CD14-positive monocyte (primary cell): ENCODE measurements around the gene PRMT2. TPM values are rescaled to one million over a fixed set of nuclear protein-coding genes. Genes with fewer than 3 reads are reported as not detected.

Experiments used
- DNase-seq, 3 donors: peaks; one replicate each; pipeline ENCODE4 v3.0.0-alpha.2; 2011 to 2022
- H2AFZ ChIP-seq: 2 replicates; pipeline ENCODE4 v1.6.0; 2012; ENCODE audit warnings: mild to moderate bottlenecking, low read depth, low read length, inconsistent platforms; ENCODE audit not compliant: insufficient read depth, poor library complexity, severe bottlenecking
- H3K27ac ChIP-seq, 2 donors: 1 replicate in 1 of 2; 2 replicates in 1 of 2; pipeline ENCODE4 v1.5.1; 2012 to 2013; ENCODE audit warnings: low read length in 2 of 2, control low read depth in 1 of 2, inconsistent platforms in 1 of 2, low read depth in 1 of 2, mild to moderate bottlenecking in 1 of 2
- H3K27me3 ChIP-seq, 2 donors: one replicate each; pipeline versions ENCODE4 v1.6.0 to v1.6.1; 2011 to 2013; ENCODE audit warnings: low read length in 2 of 2; ENCODE audit not compliant: control insufficient read depth in 2 of 2, insufficient read depth in 2 of 2
- H3K36me3 ChIP-seq, 2 donors: replicated peaks in 1 of 2; 1 replicate in 1 of 2; 2 replicates in 1 of 2; pipeline versions ENCODE4 v1.5.1 to v1.6.1; 2012 to 2013; ENCODE audit warnings: low read length in 2 of 2, control low read depth in 1 of 2, inconsistent platforms in 1 of 2, mild to moderate bottlenecking in 1 of 2; ENCODE audit not compliant: insufficient read depth in 2 of 2, control insufficient read depth in 1 of 2
- H3K4me1 ChIP-seq, 2 donors: 1 replicate in 1 of 2; 2 replicates in 1 of 2; pipeline versions ENCODE4 v1.5.1 to v1.6.1; 2012 to 2013; ENCODE audit warnings: low read length in 2 of 2, control low read depth in 1 of 2, inconsistent platforms in 1 of 2, mild to moderate bottlenecking in 1 of 2, moderate library complexity in 1 of 2; ENCODE audit not compliant: insufficient read depth in 2 of 2, control insufficient read depth in 1 of 2
- H3K4me2 ChIP-seq: replicated peaks from 2 replicates; pipeline ENCODE3; 2012; ENCODE audit warnings: low read length, moderate library complexity, mild to moderate bottlenecking; ENCODE audit not compliant: poor library complexity, severe bottlenecking; ENCODE audit errors: extremely low read depth
- H3K4me3 ChIP-seq, 3 experiments: fragments of 200-600 bp in 1 of 3; sonication (generic) in 1 of 3; replicated peaks in 1 of 3; 1 replicate in 2 of 3; 2 replicates in 1 of 3; pipeline ENCODE4 v1.5.1; 2011 to 2013; ENCODE audit warnings: low read length in 3 of 3, mild to moderate bottlenecking in 3 of 3, control low read depth in 2 of 3, low read depth in 2 of 3, inconsistent platforms in 1 of 3, moderate library complexity in 1 of 3
- H3K79me2 ChIP-seq: 2 replicates; pipeline ENCODE4 v1.6.0; 2012; ENCODE audit warnings: mild to moderate bottlenecking, control low read depth, inconsistent platforms, low read length, moderate library complexity; ENCODE audit not compliant: insufficient read depth
- H3K9ac ChIP-seq: 2 replicates; pipeline ENCODE4 v1.6.0; 2017; ENCODE audit warnings: low read length, mild to moderate bottlenecking; ENCODE audit not compliant: insufficient read depth, poor library complexity, severe bottlenecking
- H3K9me3 ChIP-seq, 2 donors: replicated peaks in 1 of 2; 1 replicate in 1 of 2; 2 replicates in 1 of 2; pipeline versions ENCODE4 v1.5.1 to v1.6.1; 2012 to 2013; ENCODE audit warnings: low read length in 2 of 2, control low read depth in 1 of 2; ENCODE audit not compliant: control insufficient read depth in 1 of 2, insufficient read depth in 1 of 2
- H4K20me1 ChIP-seq: 2 replicates; pipeline ENCODE4 v1.6.0; 2012; ENCODE audit warnings: mild to moderate bottlenecking, low read length, control low read depth, moderate library complexity; ENCODE audit not compliant: insufficient read depth
- H3K27ac Mint-ChIP-seq, 7 donors: one replicate each; pipeline ENCODE4 v1.8.0; 2020; ENCODE audit warnings: mild to moderate bottlenecking in 7 of 7, mixed read lengths in 7 of 7, moderate library complexity in 6 of 7, inconsistent platforms in 2 of 7
- H3K27me3 Mint-ChIP-seq, 3 donors: one replicate each; pipeline ENCODE4 v1.8.0; 2021 to 2022; ENCODE audit warnings: low read depth in 3 of 3, mild to moderate bottlenecking in 3 of 3, mixed read lengths in 3 of 3, moderate library complexity in 3 of 3, inconsistent platforms in 1 of 3
- H3K36me3 Mint-ChIP-seq, 2 donors: one replicate each; pipeline ENCODE4 v1.8.0; 2020; ENCODE audit warnings: mixed read lengths in 2 of 2, inconsistent platforms in 1 of 2, mild to moderate bottlenecking in 1 of 2
- H3K4me1 Mint-ChIP-seq: one replicate; pipeline ENCODE4 v1.8.0; 2020; ENCODE audit warnings: mild to moderate bottlenecking, mixed read lengths
- H3K4me3 Mint-ChIP-seq, 2 donors: one replicate each; pipeline ENCODE4 v1.8.0; 2020; ENCODE audit warnings: mild to moderate bottlenecking in 2 of 2, mixed read lengths in 2 of 2, moderate library complexity in 1 of 2
- H3K9me3 Mint-ChIP-seq, 7 donors: one replicate each; pipeline ENCODE4 v1.8.0; 2020 to 2022; ENCODE audit warnings: mixed read lengths in 7 of 7, mild to moderate bottlenecking in 6 of 7, moderate library complexity in 6 of 7, inconsistent platforms in 2 of 7
- WGBS: methylation state at CpG from one replicate; pipeline ENCODE4 v1.1.5; 2013; ENCODE audit warnings: missing lambda C conversion rate; ENCODE audit not compliant: insufficient coverage; 5-methylcytosine and 5-hydroxymethylcytosine counted together
- intact Hi-C, 2 donors: fragments of 100-400 bp; cut with micrococcal nuclease; formaldehyde crosslinking; loops; one replicate each; pipeline versions ENCODE4 v1.15.0 to v1.15.1; 2023
- polyA plus RNA-seq, 3 donors: library from polyadenylated mRNA; depleted of rRNA in 1 of 3; unstranded in 2 of 3; stranded (reverse) in 1 of 3; fragments of 300-500 nt in 2 of 3; fragments of >200 nt in 1 of 3; fragmentation: Illumina TruSeq in 2 of 3; gene quantifications; 1 replicate in 2 of 3; 2 replicates in 1 of 3; pipeline ENCODE4 v1.2.3, GENCODE V29; 2012 to 2021
- TF ChIP-seq, protein P1 (sequence below): fragments of 200-600 bp; IDR thresholded peaks from one replicate; pipeline ENCODE4 v1.8.0; 2022; ENCODE audit warnings: antibody characterized with exemption, mild to moderate bottlenecking

The PRMT2 gene
- polyA plus RNA-seq, 3 donors, result 71.5 to 106 (median 77.2) TPM

DNA sequence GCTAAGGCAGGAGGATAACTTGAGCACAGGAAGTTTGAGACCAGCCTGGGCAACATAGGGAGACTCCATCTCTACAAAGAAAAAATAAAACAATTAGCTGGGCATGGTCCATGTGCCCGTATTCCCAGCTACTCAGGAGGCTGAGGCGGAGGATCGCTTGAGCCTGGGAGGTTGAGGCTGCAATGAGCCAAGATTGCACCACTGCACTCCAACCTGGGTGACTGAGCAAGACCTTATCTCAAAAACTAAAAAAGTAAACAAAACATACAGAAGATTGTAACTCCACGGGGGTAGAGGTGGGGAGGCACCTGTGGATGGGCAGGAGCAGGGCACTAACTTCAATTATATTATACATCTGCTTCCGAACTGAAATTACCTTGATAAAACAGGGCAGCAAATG, 35.2 kb upstream of the PRMT2 start:
- Histone ChIP-seq H3K4me3 (no peak overlapping the region), H3K27ac (no peak overlapping the region), H3K4me2 (no peak overlapping the region), H3K79me2 (no peaks in the 10 kb centered on the region), H3K9me3 (peaks cover 0 to 23% of the 10 kb centered on the region in 2 donors), H3K27me3 (no peaks in the 10 kb centered on the region), H2AFZ (no peak overlapping the region), H3K36me3 (no peaks in the 10 kb centered on the region), H3K9ac (no peak overlapping the region), H4K20me1 (no peaks in the 10 kb centered on the region), H3K4me1 (peaks cover 9% of the 10 kb centered on the region in 2 donors)
- peaks cover 4 to 9% (median 6%) of the 10 kb centered on the region in 7 donors for H3K9me3 Mint-ChIP-seq
- H3K4me1 Mint-ChIP-seq, result peaks cover 25% of the 10 kb centered on the region
- no peaks in the 10 kb centered on the region for H3K27me3 Mint-ChIP-seq
- WGBS, result no CpG with 5 or more reads among the region's 5 CpGs
- H3K36me3 Mint-ChIP-seq, result no peaks in the 10 kb centered on the region
- no peak overlapping the region for H3K4me3 Mint-ChIP-seq
- no peak for DNase-seq
- H3K27ac Mint-ChIP-seq, result no peak overlapping the region
- intact Hi-C loops, result no loop called here
- TF ChIP-seq, protein P1, sequence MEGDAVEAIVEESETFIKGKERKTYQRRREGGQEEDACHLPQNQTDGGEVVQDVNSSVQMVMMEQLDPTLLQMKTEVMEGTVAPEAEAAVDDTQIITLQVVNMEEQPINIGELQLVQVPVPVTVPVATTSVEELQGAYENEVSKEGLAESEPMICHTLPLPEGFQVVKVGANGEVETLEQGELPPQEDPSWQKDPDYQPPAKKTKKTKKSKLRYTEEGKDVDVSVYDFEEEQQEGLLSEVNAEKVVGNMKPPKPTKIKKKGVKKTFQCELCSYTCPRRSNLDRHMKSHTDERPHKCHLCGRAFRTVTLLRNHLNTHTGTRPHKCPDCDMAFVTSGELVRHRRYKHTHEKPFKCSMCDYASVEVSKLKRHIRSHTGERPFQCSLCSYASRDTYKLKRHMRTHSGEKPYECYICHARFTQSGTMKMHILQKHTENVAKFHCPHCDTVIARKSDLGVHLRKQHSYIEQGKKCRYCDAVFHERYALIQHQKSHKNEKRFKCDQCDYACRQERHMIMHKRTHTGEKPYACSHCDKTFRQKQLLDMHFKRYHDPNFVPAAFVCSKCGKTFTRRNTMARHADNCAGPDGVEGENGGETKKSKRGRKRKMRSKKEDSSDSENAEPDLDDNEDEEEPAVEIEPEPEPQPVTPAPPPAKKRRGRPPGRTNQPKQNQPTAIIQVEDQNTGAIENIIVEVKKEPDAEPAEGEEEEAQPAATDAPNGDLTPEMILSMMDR, result no peak

DNA sequence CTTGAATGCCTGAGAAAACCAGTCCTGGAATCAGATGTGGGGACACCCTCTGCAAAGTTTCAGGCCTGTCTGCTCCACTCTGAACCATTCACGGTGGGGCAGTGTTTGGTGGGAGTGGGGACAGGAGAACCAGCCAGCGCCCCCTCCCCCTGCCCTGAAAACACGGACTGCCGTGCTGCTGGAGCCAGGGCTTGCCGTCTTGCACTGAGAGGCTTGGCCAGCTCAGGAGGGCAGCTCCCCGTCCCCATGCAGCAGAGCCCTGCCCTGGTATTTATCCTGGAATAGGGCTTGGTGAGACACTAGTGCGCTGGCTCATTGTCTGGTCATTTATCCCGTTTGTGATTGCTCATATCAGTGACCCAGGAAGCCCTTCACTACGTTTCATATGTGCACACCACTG, 34.5 kb upstream of the PRMT2 start:
- Histone ChIP-seq H3K4me3 (no peak overlapping the region), H3K4me1 (peaks cover 16% of the 10 kb centered on the region in 2 donors), H2AFZ (peak overlapping the region; percentile 62), H3K9me3 (peaks cover 0 to 16% of the 10 kb centered on the region in 2 donors), H3K4me2 (no peak overlapping the region), H3K27me3 (no peaks in the 10 kb centered on the region), H4K20me1 (no peaks in the 10 kb centered on the region), H3K36me3 (no peaks in the 10 kb centered on the region), H3K27ac (no peak overlapping the region), H3K79me2 (no peaks in the 10 kb centered on the region), H3K9ac (no peak overlapping the region)
- TF ChIP-seq, protein P1, result no peak
- H3K4me1 Mint-ChIP-seq, result peaks cover 31% of the 10 kb centered on the region
- H3K4me3 Mint-ChIP-seq, result no peak overlapping the region
- WGBS, result 80% methylated on average over 8 of the region's 9 CpGs
- H3K27me3 Mint-ChIP-seq, result peaks cover 0 to 1% (median 0%) of the 10 kb centered on the region in 3 donors
- peaks cover 2 to 8% (median 4%) of the 10 kb centered on the region in 7 donors for H3K9me3 Mint-ChIP-seq
- no peaks in the 10 kb centered on the region for H3K36me3 Mint-ChIP-seq
- no peak for DNase-seq
- no peak overlapping the region for H3K27ac Mint-ChIP-seq
- intact Hi-C loops, result no loop called here
